Muscle of arm (tissue), 14 donors: ENCODE measurements around the gene NPR2. TPM values are rescaled to one million over a fixed set of nuclear protein-coding genes. Genes with fewer than 3 reads are reported as not detected.

Experiments
- DNase-seq: peaks from one replicate; pipeline ENCODE4 v3.0.0-alpha.2; 2013
- long read RNA-seq, 11 donors: transcript quantifications; one replicate each; lab custom pipeline, GENCODE V29; 2026
- polyA plus RNA-seq, 12 donors: library from polyadenylated mRNA; unstranded; fragments of 120-200 nt; gene quantifications; one replicate each; pipeline ENCODE4 v1.2.1, GENCODE V29; 2013; ENCODE audit not compliant: insufficient read length in 12 of 12

Gene NPR2
- polyA plus RNA-seq = 10 to 100 TPM in 11 of 12 donors, not detected in 1; 14.4 to 30.9 (median 26.3) TPM
- long read RNA-seq, donor 1, transcript NPR2-206 (3 exons, 601 nt) = major isoform, 5 of 5 reads
- long read RNA-seq, donor 1, partial matches to known transcripts = 0 of 5 reads
- long read RNA-seq, donor 1, other reads (novel, unspliced or antisense) = 0 of 5 reads
- long read RNA-seq, donor 2, transcript NPR2-206 (3 exons, 601 nt) = major isoform, 6 of 6 reads
- long read RNA-seq, donor 2, partial matches to known transcripts = 0 of 6 reads
- long read RNA-seq, donor 2, other reads (novel, unspliced or antisense) = 0 of 6 reads
- long read RNA-seq, donor 3, transcript NPR2-206 (3 exons, 601 nt) = major isoform, 6 of 6 reads
- long read RNA-seq, donor 3, partial matches to known transcripts = 0 of 6 reads
- long read RNA-seq, donor 3, other reads (novel, unspliced or antisense) = 0 of 6 reads
- long read RNA-seq, donor 4, partial matches to known transcripts = 0 of 4 reads
- long read RNA-seq, donor 4, other reads (novel, unspliced or antisense) = 0 of 4 reads
- long read RNA-seq, donor 5 = 0 reads
- long read RNA-seq, donor 6, transcript NPR2-206 (3 exons, 601 nt) = major isoform, 7 of 8 reads
- long read RNA-seq, donor 6, partial matches to known transcripts = 0 of 8 reads
- long read RNA-seq, donor 6, other reads (novel, unspliced or antisense) = 0 of 8 reads
- long read RNA-seq, donor 7, transcript NPR2-206 (3 exons, 601 nt) = major isoform, 6 of 6 reads
- long read RNA-seq, donor 7, partial matches to known transcripts = 0 of 6 reads
- long read RNA-seq, donor 7, other reads (novel, unspliced or antisense) = 0 of 6 reads
- long read RNA-seq, donor 8, partial matches to known transcripts = 0 of 5 reads
- long read RNA-seq, donor 8, other reads (novel, unspliced or antisense) = 0 of 5 reads
- long read RNA-seq, donor 9, partial matches to known transcripts = 0 of 2 reads
- long read RNA-seq, donor 9, other reads (novel, unspliced or antisense) = 0 of 2 reads
- long read RNA-seq, donor 10, transcript NPR2-206 (3 exons, 601 nt) = major isoform, 6 of 7 reads
- long read RNA-seq, donor 10, partial matches to known transcripts = 0 of 7 reads
- long read RNA-seq, donor 10, other reads (novel, unspliced or antisense) = 0 of 7 reads
- long read RNA-seq, donor 11, partial matches to known transcripts = 0 of 5 reads
- long read RNA-seq, donor 11, other reads (novel, unspliced or antisense) = 0 of 5 reads

GRCh38 chr9:35791297-35791921 is at the start of gene NPR2:
Gene NPR2 (plus strand): TSS chr9:35791591. CDS start chr9:35792409, 818 bp downstream.
- no peak for DNase-seq

GRCh38 chr9:35741740-35742139 is 49.7 kb upstream of the NPR2 start:
- DNase-seq = no peak

- no peak for DNase-seq
These were observed 47.9 kb upstream of the NPR2 start for GRCh38 chr9:35743452-35743851.

DNA sequence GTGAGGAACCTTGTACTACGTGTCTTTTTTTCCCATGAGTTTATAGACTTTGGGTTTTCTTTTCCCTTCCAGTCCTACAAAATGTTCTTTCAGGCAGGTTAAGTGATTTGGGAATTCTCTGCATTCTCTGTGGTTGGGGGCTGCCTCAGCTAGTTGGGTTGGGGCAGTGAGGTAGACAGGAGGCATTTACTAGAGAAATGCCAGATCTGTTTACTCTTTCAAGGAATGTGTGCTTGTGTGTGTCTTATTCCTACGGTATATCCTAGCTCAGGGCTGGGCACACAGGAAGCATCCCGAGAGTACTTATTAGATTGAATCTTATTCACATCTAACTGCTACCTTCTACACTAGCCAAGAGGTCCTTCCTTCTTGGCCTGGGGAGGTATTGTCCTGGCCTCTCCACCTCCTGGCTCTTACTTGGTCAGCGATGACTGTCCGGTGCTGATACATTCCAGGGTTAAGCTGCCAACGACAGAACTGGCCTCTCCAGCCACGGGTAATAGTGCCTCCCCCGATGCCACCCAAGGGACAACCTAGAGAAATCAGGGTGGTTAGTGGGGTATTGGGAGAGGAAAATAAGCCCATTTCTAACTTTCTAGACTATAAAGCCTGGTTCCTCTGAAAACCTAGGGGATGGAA is 47.4 kb upstream of the NPR2 start:
- no peak for DNase-seq

DNA sequence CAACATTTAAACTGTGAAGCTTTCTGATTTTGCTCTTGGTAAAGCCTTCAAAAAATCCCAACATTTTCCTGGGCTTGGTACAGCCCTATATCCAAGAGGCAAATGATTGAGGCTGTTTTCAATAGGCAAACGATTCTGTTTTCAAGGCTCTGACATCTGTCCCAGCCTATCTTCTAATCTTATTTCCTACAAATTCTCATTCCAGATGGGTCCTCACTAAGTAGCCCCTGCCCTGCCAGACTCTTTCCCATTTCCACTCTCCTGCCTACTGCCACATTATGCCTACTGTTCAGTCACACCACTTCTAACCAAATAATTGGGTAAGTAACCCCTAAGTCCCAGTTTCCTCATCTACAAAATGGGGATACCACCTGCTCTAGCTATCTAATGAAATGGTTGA is 45.8 kb upstream of the NPR2 start:
- DNase-seq = no peak

DNA sequence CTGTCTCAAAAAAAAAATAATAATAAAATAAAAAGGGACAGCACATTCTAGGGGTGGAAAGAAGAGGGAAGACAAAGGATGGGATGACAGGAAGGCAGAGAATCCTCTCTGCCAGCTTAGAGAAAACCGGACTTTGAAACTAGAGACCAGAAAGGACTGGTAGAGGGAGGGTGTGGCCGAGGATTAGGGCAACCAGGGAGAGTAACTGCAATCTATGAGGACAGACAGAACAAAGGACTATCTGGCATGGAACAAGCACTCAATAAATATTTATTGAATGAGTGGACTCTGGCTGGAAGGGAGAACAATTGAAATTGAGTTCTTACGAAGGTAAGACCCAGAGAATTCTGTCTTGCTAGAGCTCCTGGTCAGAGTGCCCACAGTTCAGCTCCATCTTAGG is 44.8 kb upstream of the NPR2 start:
- DNase-seq = no peak

- DNase-seq = no peak
These were observed 43.0 kb upstream of the NPR2 start for GRCh38 chr9:35748242-35748857.

DNA sequence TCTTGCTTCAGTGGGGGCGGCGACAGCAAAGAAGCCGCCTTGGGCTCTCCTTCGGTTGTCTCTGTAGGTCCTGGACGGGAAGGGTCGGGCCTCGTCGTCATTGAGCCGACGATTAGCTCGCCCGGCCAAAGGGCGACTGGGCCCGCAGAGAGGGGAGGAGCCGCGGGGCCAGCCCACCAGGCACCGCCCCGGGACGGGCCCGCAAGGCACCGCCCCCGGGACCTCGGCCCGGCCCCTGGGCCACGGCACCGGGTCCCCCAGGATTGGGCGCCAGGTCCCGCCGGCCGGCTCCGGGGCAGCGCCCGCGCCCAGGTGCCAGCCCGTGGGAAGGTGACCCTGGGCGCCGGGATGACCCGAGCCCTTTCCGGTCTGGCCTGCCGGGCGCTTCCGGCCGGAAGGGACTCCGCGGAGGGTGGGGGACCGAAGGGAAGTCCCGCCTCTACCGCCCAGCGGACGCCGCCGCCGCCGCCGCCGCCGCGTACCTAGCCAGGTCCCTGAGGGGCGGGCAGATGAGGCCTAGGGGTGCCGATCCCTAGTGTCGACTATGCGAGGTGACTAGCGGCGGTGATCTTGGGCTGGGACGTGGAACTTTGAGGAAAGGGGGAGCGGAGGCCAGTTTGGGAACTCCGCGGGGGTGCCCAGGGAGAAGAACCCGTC is 42.4 kb upstream of the NPR2 start, which contains the start of the genes GBA2 and RGP1:
GBA2 (minus strand) TSS at position 371 of the 657 bp plus-strand sequence. CDS start 524 bp downstream, outside the sequence.
RGP1 (plus strand) TSS at position 430 of the 657 bp plus-strand sequence. CDS start 469 bp downstream, outside the sequence.
- DNase-seq = peak; percentile 67

GRCh38 chr9:35749515-35750255 is 41.7 kb upstream of the NPR2 start:
- no peak for DNase-seq

GRCh38 chr9:35750256-35750531 is 41.2 kb upstream of the NPR2 start:
- DNase-seq = no peak

DNA sequence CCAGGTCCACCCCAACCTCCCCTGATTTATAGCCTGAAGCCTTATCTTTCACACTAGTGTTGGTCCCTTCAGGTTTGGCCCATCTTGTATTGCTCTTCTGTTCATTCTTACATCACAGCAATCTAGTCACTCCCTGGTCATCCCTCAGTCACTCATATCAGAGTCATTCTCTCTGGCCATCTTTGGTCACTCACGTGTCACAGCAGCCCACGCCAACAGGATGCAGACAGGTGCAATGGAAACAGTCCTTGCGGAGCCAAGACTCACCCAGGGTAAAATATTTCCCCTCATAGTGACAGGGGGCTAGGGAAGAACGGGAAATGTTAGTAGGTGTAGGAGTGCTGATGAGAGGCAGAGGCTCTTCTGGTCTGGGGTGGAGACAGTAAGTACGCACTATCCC is 37.9 kb upstream of the NPR2 start:
- no peak for DNase-seq

GRCh38 chr9:35754264-35754663 is 37.1 kb upstream of the NPR2 start, which contains the start of gene MSMP:
Gene MSMP (minus strand): TSS chr9:35754276. CDS start chr9:35754129, 147 bp downstream.
- no peak for DNase-seq

GRCh38 chr9:35755071-35755470 is 36.3 kb upstream of the NPR2 start:
- no peak for DNase-seq

GRCh38 chr9:35756275-35757225 is 34.8 kb upstream of the NPR2 start:
- DNase-seq = no peak

- no peak for DNase-seq
These were observed 34.0 kb upstream of the NPR2 start for GRCh38 chr9:35757226-35757891.

GRCh38 chr9:35757892-35758275 is 33.5 kb upstream of the NPR2 start:
- no peak for DNase-seq

DNA sequence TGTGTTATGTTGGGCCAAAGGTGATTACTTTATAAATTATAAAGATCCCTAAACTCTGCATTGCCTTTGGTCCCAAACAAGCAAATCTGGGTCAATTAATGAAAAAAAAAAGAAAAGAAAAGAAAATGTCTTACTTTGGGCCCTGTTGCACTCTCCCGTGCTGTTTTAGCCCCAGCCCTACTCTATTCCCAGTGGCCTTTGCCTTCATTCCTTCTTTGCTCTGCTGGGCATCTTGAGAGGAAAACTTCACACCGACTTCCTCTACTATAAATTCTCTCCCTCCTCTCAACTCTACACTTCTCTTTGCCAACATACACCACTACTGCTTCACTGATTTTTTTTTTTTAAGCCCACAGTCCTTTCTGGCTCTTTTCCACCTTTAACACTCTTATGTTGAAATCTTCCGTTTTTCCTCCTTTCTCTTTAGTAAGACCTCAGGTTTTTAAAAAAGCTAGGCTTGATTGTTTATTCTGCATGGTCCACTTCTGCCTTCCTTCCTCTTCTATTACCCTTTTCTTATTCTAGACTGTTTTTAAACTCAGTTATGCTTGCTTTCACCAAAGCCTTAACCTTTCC is 32.8 kb upstream of the NPR2 start:
- no peak for DNase-seq
